K562 (cell line): ENCODE measurements around the gene ME3. TPM values are rescaled to one million over a fixed set of nuclear protein-coding genes. Genes with fewer than 3 reads are reported as not detected.

Experiments
- ATAC-seq: fragments of 200-7000 bp; cut with Tn5 transposase; 3 replicates; pipeline ENCODE4 v1.9.1; 2020; ENCODE audit warnings: moderate library complexity
- BruUV-seq: library from RNA; stranded (reverse); fragments of 400-500 nt; replicated peaks from 2 replicates; lab custom pipeline; 2021; lab: Mats Ljungman, UMichigan
- CTCF ChIA-PET: fragments of 300-600 bp; formaldehyde crosslinking; extraction: SDS; loops from one replicate; lab custom pipeline; 2021; ENCODE audit warnings: low intra/inter-chr PET ratio; lab: Yijun Ruan, JAX
- POLR2A ChIA-PET: fragments of 300-600, 350-650 bp; sonication (Branson Sonifier 250); formaldehyde crosslinking; extraction: SDS; loops from one replicate; lab custom pipeline; 2021; ENCODE audit warnings: antibody characterized with exemption, inconsistent platforms; lab: Yijun Ruan, JAX
- DNase-seq, 4 experiments: peaks; one replicate each; pipeline versions ENCODE4 v3.0.0 to v3.0.0-alpha.2; 2011 to 2018; ENCODE audit warnings: low spot score in 3 of 4, mixed read lengths in 3 of 4; ENCODE audit errors: extremely low read depth in 1 of 4
- FAIRE-seq: peaks from 2 replicates; lab custom pipeline; 2011; peaks lifted over from hg19 to GRCh38; lab: Jason Lieb, UNC
- H2AFZ ChIP-seq: 2 replicates; pipeline ENCODE4 v1.6.0; 2011; ENCODE audit warnings: low read depth, low read length, control low read depth, inconsistent platforms
- H3K27ac ChIP-seq: fragments of 200-600 bp; 3 replicates; pipeline ENCODE4 v1.8.0; 2011; ENCODE audit warnings: low read depth, mild to moderate bottlenecking, control low read depth, inconsistent platforms, low read length, moderate library complexity, mixed read lengths; ENCODE audit errors: extremely low read depth
- H3K27me3 ChIP-seq, 2 experiments: fragments of 300-600 bp in 1 of 2; 2 replicates in 1 of 2; 3 replicates in 1 of 2; pipeline versions ENCODE4 v1.6.0 to v1.8.0; 2011; ENCODE audit warnings: inconsistent platforms in 2 of 2, low read length in 2 of 2, mild to moderate bottlenecking in 1 of 2, mixed read lengths in 1 of 2, moderate library complexity in 1 of 2; ENCODE audit not compliant: control insufficient read depth in 2 of 2, insufficient read depth in 2 of 2
- H3K36me3 ChIP-seq: fragments of 300-600 bp; 3 replicates; pipeline ENCODE4 v1.8.0; 2011; ENCODE audit warnings: mild to moderate bottlenecking, low read length, inconsistent platforms; ENCODE audit not compliant: control insufficient read depth, insufficient read depth
- H3K4me1 ChIP-seq, 2 experiments: fragments of 200-600 bp in 1 of 2; replicated peaks in 1 of 2; 2 replicates in 1 of 2; 3 replicates in 1 of 2; pipeline versions ENCODE4 v1.5.1 to v1.8.0; 2011; ENCODE audit warnings: inconsistent platforms in 2 of 2, low read length in 2 of 2, mild to moderate bottlenecking in 1 of 2, mixed read lengths in 1 of 2, moderate library complexity in 1 of 2; ENCODE audit not compliant: control insufficient read depth in 2 of 2, insufficient read depth in 2 of 2
- H3K4me2 ChIP-seq: 2 replicates; pipeline ENCODE4 v1.6.1; 2011; ENCODE audit warnings: low read length, control low read depth, inconsistent platforms, mixed read lengths; ENCODE audit not compliant: insufficient read depth
- H3K4me3 ChIP-seq: fragments of 200-600 bp; sonication (generic), shearing (Covaris generic); 2 replicates; pipeline ENCODE4 v1.5.1; 2016; ENCODE audit warnings: control low read depth, inconsistent platforms
- H3K79me2 ChIP-seq: fragments of 200-600 bp; 3 replicates; pipeline ENCODE4 v1.8.0; 2011; ENCODE audit warnings: low read length, inconsistent platforms; ENCODE audit not compliant: control insufficient read depth, insufficient read depth
- H3K9ac ChIP-seq, 2 experiments: 2 replicates each; pipeline versions ENCODE4 v1.6.0 to v1.6.1; 2011; ENCODE audit warnings: low read depth in 2 of 2, low read length in 2 of 2, control low read depth in 1 of 2, inconsistent platforms in 1 of 2, mild to moderate bottlenecking in 1 of 2, mixed read lengths in 1 of 2; ENCODE audit not compliant: insufficient read depth in 1 of 2
- H3K9me1 ChIP-seq: one replicate; pipeline ENCODE4 v1.6.0; 2011; ENCODE audit warnings: inconsistent platforms, mild to moderate bottlenecking, low read length, moderate library complexity; ENCODE audit not compliant: control insufficient read depth, insufficient read depth
- H3K9me3 ChIP-seq: replicated peaks from 2 replicates; pipeline ENCODE4 v1.5.1; 2011; ENCODE audit warnings: low read depth, low read length, inconsistent platforms; ENCODE audit not compliant: control insufficient read depth, insufficient read depth
- H4K20me1 ChIP-seq: replicated peaks from 2 replicates; pipeline ENCODE4 v1.6.1; 2011; ENCODE audit warnings: low read length, inconsistent platforms, mixed read lengths; ENCODE audit not compliant: control insufficient read depth, insufficient read depth
- CBX1 ChIP-seq: sonication (generic); IDR thresholded peaks from 2 replicates; pipeline ENCODE4 v1.6.1; 2016; ENCODE audit warnings: antibody characterized with exemption, low read depth, mild to moderate bottlenecking
- ELK3 ChIP-seq: fragments of 450-650 bp; formaldehyde crosslinking; IDR thresholded peaks from 2 replicates; pipeline ENCODE4 v1.4.0; 2020; ENCODE audit warnings: mild to moderate bottlenecking
- FOXP4 ChIP-seq: sonication (generic); formaldehyde crosslinking; IDR thresholded peaks from 2 replicates; pipeline ENCODE4 v1.8.0; 2022; ENCODE audit warnings: mild to moderate bottlenecking, missing genetic modification reagents, borderline replicate concordance
- IRF2 ChIP-seq: sonication (generic); formaldehyde crosslinking; IDR thresholded peaks from 2 replicates; pipeline ENCODE4 v1.8.1; 2022; ENCODE audit warnings: mild to moderate bottlenecking, missing genetic modification reagents
- KDM1A ChIP-seq, 2 experiments: fragments of 450-650 bp; IDR thresholded peaks; 2 replicates each; pipeline ENCODE4 v1.6.1; 2016; ENCODE audit warnings: mild to moderate bottlenecking in 2 of 2
- PYGO2 ChIP-seq: fragments of 450-650 bp; IDR thresholded peaks from 2 replicates; pipeline ENCODE4 v1.6.1; 2016; ENCODE audit warnings: mild to moderate bottlenecking, missing genetic modification characterization, moderate library complexity, missing compliant biosample characterization
- RBBP5 ChIP-seq: fragments of 200-600 bp; sonication (generic); IDR thresholded peaks from 2 replicates; pipeline ENCODE4 v1.6.1; 2012; ENCODE audit warnings: borderline replicate concordance, mild to moderate bottlenecking, low read length, control low read depth, inconsistent platforms; ENCODE audit not compliant: insufficient read depth, poor library complexity, severe bottlenecking
- STAT5B ChIP-seq: fragments of 250-450 bp; sonication (Bioruptor Pico); IDR thresholded peaks from 2 replicates; pipeline ENCODE4 v1.8.0; 2021; ENCODE audit warnings: mild to moderate bottlenecking, inconsistent platforms
- ZNF561 ChIP-seq: fragments of 450-650 bp; formaldehyde crosslinking; conservative IDR thresholded peaks from 2 replicates; pipeline ENCODE4 v1.4.0; 2020; ENCODE audit warnings: mild to moderate bottlenecking, moderate library complexity
- WGBS: fragments of 100-300 bp; shearing (Covaris generic); methylation state at CpG from one replicate; pipeline ENCODE4 v1.1.6; 2016; ENCODE audit warnings: low coverage, mixed read lengths; ENCODE audit not compliant: insufficient coverage; ENCODE audit errors: missing lambda C conversion rate; 5-methylcytosine and 5-hydroxymethylcytosine counted together
- in situ Hi-C: fragments of 300-500 bp; cut with MboI; formaldehyde crosslinking; loops from 4 replicates; pipeline ENCODE4 v1.15.0; 2018; ENCODE audit warnings: inconsistent platforms, mixed read lengths
- intact Hi-C: fragments of 100-400 bp; cut with micrococcal nuclease; formaldehyde crosslinking; loops from 2 replicates; pipeline ENCODE4 v1.14.2; 2022
- polyA plus RNA-seq, 8 experiments: library from polyadenylated mRNA; depleted of rRNA in 4 of 8; stranded (reverse) in 5 of 8; unstranded in 3 of 8; fragments of >200 nt; fragmentation: Nextera tagmentation in 2 of 8; fragmentation: Illumina TruSeq in 1 of 8; extraction: Ambion mirVana in 2 of 8; extraction: Trizol in 1 of 8; gene quantifications; 2 replicates each; pipeline versions ENCODE4 v1.2.1 to v1.2.3, GENCODE V29; 2011 to 2014; ENCODE audit warnings: inconsistent platforms in 1 of 8, missing spikeins in 1 of 8
- total RNA-seq, 7 experiments: library from RNA; depleted of rRNA in 6 of 7; stranded (reverse); fragments of >200 nt in 6 of 7; fragmentation: Illumina TruSeq in 2 of 7; extraction: Trizol in 2 of 7; gene quantifications; 2 replicates each; pipeline versions ENCODE4 v1.2.1 to v1.2.3, GENCODE V29; 2011 to 2021; ENCODE audit warnings: low replicate concordance in 1 of 7
- TF ChIP-seq, protein P1 (sequence below): sonication (generic); formaldehyde crosslinking; IDR thresholded peaks from 2 replicates; pipeline ENCODE4 v1.8.0; 2022; ENCODE audit warnings: missing genetic modification reagents, mild to moderate bottlenecking, moderate library complexity, borderline replicate concordance
- TF ChIP-seq, protein P2 (sequence below): fragments of 450-650 bp; formaldehyde crosslinking; IDR thresholded peaks from 2 replicates; pipeline ENCODE4 v1.4.0; 2020; ENCODE audit warnings: mild to moderate bottlenecking, moderate library complexity

ME3 gene
- total and polyA plus RNA-seq, 9 of the 15 experiments (the other 6 are each of a cell fraction or from before 2014, with no cell fraction given): not detected

DNA sequence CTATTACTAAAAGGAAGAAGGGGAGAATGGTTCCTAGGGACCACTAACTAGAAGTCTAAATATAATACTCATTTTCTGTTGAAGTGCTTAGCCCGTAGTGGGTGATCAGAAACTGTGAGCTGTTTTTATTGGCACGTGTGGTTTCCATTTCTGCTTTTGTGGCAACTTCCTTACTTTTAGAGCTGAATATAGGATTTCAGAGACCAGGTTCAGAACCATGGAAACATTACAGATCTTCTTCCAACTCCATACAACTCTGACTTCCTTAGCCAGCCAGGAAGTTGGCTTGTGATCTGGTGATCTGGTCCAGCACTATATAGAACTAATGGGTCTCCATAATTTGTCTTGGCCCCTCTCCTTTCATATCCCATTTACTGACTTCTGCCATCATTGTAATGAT lies 2.6 kb upstream of the ME3 start:
- CTCF ChIA-PET: no interaction called here
- DNase-seq: no peak

More for the DNA sequence above, 2.6 kb upstream of the ME3 start:
- Histone ChIP-seq H2AFZ (no peak overlapping the region), H3K9ac (no peak overlapping the region), H3K4me1 (peaks cover 0 to 10% of the 10 kb centered on the region in 2 experiments; a peak in 1 of 5 replicates), H3K9me3 (no peaks in the 10 kb centered on the region), H4K20me1 (no peaks in the 10 kb centered on the region), H3K27me3 (peaks cover 20 to 35% of the 10 kb centered on the region in 2 experiments), H3K4me3 (no peak overlapping the region), H3K9me1 (no peaks in the 10 kb centered on the region), H3K27ac (no peak overlapping the region), H3K4me2 (no peak overlapping the region), H3K79me2 (no peaks in the 10 kb centered on the region), H3K36me3 (no peaks in the 10 kb centered on the region)
- no peak for TF ChIP-seq FOXP4 (CRISPR knock-in tag)
- no peak for TF ChIP-seq RBBP5
- TF ChIP-seq ELK3 (CRISPR knock-in tag): no peak
- TF ChIP-seq STAT5B: no peak
- no peak for TF ChIP-seq IRF2 (CRISPR knock-in tag)
- TF ChIP-seq PYGO2 (tag): no peak
- TF ChIP-seq, protein P1, sequence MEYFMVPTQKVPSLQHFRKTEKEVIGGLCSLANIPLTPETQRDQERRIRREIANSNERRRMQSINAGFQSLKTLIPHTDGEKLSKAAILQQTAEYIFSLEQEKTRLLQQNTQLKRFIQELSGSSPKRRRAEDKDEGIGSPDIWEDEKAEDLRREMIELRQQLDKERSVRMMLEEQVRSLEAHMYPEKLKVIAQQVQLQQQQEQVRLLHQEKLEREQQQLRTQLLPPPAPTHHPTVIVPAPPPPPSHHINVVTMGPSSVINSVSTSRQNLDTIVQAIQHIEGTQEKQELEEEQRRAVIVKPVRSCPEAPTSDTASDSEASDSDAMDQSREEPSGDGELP (CRISPR knock-in tag): no peak
- no peak for TF ChIP-seq CBX1
- no peak for TF ChIP-seq ZNF561 (CRISPR knock-in tag)
- TF ChIP-seq KDM1A (IDR thresholded peaks at IDR 0.05): no peak
- TF ChIP-seq, protein P2, sequence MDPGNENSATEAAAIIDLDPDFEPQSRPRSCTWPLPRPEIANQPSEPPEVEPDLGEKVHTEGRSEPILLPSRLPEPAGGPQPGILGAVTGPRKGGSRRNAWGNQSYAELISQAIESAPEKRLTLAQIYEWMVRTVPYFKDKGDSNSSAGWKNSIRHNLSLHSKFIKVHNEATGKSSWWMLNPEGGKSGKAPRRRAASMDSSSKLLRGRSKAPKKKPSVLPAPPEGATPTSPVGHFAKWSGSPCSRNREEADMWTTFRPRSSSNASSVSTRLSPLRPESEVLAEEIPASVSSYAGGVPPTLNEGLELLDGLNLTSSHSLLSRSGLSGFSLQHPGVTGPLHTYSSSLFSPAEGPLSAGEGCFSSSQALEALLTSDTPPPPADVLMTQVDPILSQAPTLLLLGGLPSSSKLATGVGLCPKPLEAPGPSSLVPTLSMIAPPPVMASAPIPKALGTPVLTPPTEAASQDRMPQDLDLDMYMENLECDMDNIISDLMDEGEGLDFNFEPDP (CRISPR knock-in tag): no peak
- WGBS: 0% methylated on average over 2 of the region's 2 CpGs
- POLR2A ChIA-PET: no interaction called here
- in situ Hi-C loops (no loop called here), intact Hi-C loops (no loop called here)
- FAIRE-seq: no peak
- no peak for ATAC-seq
- no TSS peak for BruUV-seq
